ENCODE measurements around the gene KLK15. TPM values are rescaled to one million over a fixed set of nuclear protein-coding genes. Genes with fewer than 3 reads are reported as not detected.

The KLK15 gene
- total and polyA plus RNA-seq, 2 of the 8 experiments (the other 6 are each of a cell fraction or from before 2014, with no cell fraction given) = not detected

DNA sequence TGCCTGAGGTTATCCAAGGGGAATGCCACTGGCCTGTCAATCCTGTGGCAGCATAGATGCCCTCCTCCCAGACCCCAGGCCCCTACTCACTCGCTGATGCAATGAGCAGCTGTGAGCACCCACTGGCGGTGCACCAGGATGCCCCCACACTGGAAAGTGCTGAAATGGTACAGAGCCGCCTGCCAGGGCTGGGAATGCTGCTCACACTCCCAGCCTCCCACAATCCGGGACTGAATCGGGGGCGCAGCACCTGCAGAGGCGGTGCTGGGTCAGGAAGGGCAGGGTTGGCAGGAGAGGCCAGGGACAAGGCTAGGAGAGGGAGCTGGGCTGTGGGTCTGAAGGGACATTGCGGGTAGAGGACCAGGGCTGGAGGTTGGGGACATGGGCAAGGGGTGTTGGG lies 11.8 kb downstream of the KLK15 start:
- Histone ChIP-seq H3K4me2 (ENCODE audit: insufficient read depth in 1 of 2, low read depth in 2 of 2, low read length in 2 of 2) (peak overlapping the region; percentile 76 to 94; a peak in 1 of 4 replicates), H3K4me1 (replicated peaks in 1 of 4; ENCODE audit: control insufficient read depth in 3 of 4, insufficient read depth in 4 of 4, low read length in 3 of 4) (peaks cover 5 to 26% (median 20%) of the 10 kb centered on the region in 4 experiments), H2BK20ac (ENCODE audit: low read length) (no peak overlapping the region), H4K5ac (ENCODE audit: insufficient read length, low read depth, low read length) (no peak overlapping the region), H3K9me3 (ENCODE audit: insufficient read depth in 2 of 2, low read depth in 1 of 2, low read length in 1 of 2) (no peaks in the 10 kb centered on the region), H3K56ac (replicated peaks; ENCODE audit: insufficient read length, low read depth, low read length) (no peak overlapping the region), H3K9ac (replicated peaks in 1 of 4; ENCODE audit: extremely low read depth in 1 of 4, low read depth in 3 of 4, low read length in 3 of 4) (no peak overlapping the region), H4K91ac (replicated peaks; ENCODE audit: insufficient read length, low read length) (peak overlapping the region; percentile 65), H3K18ac (ENCODE audit: extremely low read depth, low read length) (peak overlapping the region; percentile 60; the same call in 1 of the 2 replicates), H3K4ac (replicated peaks; ENCODE audit: insufficient read length, low read depth, low read length) (peak overlapping the region; percentile 80), H4K20me1 (replicated peaks in 1 of 2; ENCODE audit: control insufficient read depth in 1 of 2, insufficient read depth in 2 of 2, low read length in 2 of 2) (peaks cover 0 to 2% of the 10 kb centered on the region in 2 experiments), H3K36me3 (ENCODE audit: control insufficient read depth in 2 of 4, insufficient read depth in 4 of 4, low read length in 3 of 4) (no peaks in the 10 kb centered on the region), H4K8ac (ENCODE audit: extremely low read depth, insufficient read depth, low read length) (no peak overlapping the region), H3K27ac (ENCODE audit: low read depth, low read length) (no peak overlapping the region), H2BK15ac (ENCODE audit: low read length) (peak overlapping the region; percentile 92; the same call in 1 of the 2 replicates), H3K23ac (ENCODE audit: insufficient read length) (no peak overlapping the region), H3K23me2 (ENCODE audit: low read depth, low read length) (peaks cover 22% of the 10 kb centered on the region), H2AFZ (ENCODE audit: low read length) (no peak overlapping the region), H2BK120ac (replicated peaks; ENCODE audit: low read depth, low read length) (no peak overlapping the region), H3K79me1 (ENCODE audit: low read depth, low read length) (no peaks in the 10 kb centered on the region), H3K14ac (ENCODE audit: insufficient read length) (no peak overlapping the region), H3K4me3 (ENCODE audit: extremely low read depth in 1 of 4, insufficient read depth in 2 of 4, low read depth in 3 of 4, low read length in 4 of 4) (no peak overlapping the region), H3K79me2 (ENCODE audit: control insufficient read depth in 1 of 2, insufficient read depth in 2 of 2, low read length in 2 of 2) (no peaks in the 10 kb centered on the region), H2BK5ac (ENCODE audit: low read depth, low read length) (no peak overlapping the region), H3K27me3 (replicated peaks in 1 of 4; ENCODE audit: control insufficient read depth in 3 of 4, extremely low read depth in 1 of 4, insufficient read depth in 3 of 4, low read length in 3 of 4) (peaks cover 9 to 37% (median 32%) of the 10 kb centered on the region in 4 experiments), H2AK5ac (ENCODE audit: low read depth, low read length) (0 out of 2 replicates have a peak overlapping the region, but pooled peaks have one; percentile 75), H2BK12ac (ENCODE audit: low read depth, low read length) (peak overlapping the region; percentile 90; the same call in 1 of the 2 replicates)
- 75% methylated on average over 8 of the region's 8 CpGs; no CpG with 5 or more reads in 1 of the 2 experiments for WGBS, 2 experiments (ENCODE audit: extremely low coverage in 1 of 2, insufficient coverage in 1 of 2, insufficient read length in 1 of 2, insufficient replicate concordance in 2 of 2, low coverage in 1 of 2, low lambda C conversion rate in 2 of 2, missing lambda C conversion rate in 1 of 2)
- FAIRE-seq (no peak), DNase-seq (ENCODE audit: low read depth in 1 of 2, low spot score in 2 of 2) (no peak)
- ChIA-PET POLR2A (ENCODE audit: partially characterized antibody) (interaction anchor here (0.6 to 14.4 kb wide), 4 partner anchors 8 to 51 kb away, joined by 3 to 275 read pairs (median 4); partner anchors contain the start of gene KLK2), CTCF (ENCODE audit: partially characterized antibody) (interaction anchor here (1.1 kb wide), 1 partner anchor 8 kb away, joined by 3 read pairs; no protein-coding TSS in a partner anchor)
- TF ChIP-seq CBX8 (IDR thresholded peaks at IDR 0.05; ENCODE audit: borderline replicate concordance, low read depth, low read length) = no peak
- TF ChIP-seq SIRT6 (IDR thresholded peaks at IDR 0.05; ENCODE audit: low read length) = no peak
- TF ChIP-seq CHD1 (IDR thresholded peaks at IDR 0.05; ENCODE audit: low read depth, low read length) = no peak
- TF ChIP-seq RXRA (IDR thresholded peaks at IDR 0.05; ENCODE audit: insufficient read depth, low read depth, low read length) = no peak
- no peak for TF ChIP-seq MAFK (IDR thresholded peaks at IDR 0.05; ENCODE audit: low read depth, low read length)
- TF ChIP-seq CTBP2 (IDR thresholded peaks at IDR 0.05; ENCODE audit: borderline replicate concordance, insufficient read depth, insufficient read length, low read length) = no peak
- no peak for TF ChIP-seq RNF2 (IDR thresholded peaks at IDR 0.05; ENCODE audit: borderline replicate concordance, low read depth, low read length, missing control alignments, poor library complexity, severe bottlenecking)
- no peak for TF ChIP-seq SP4 (IDR thresholded peaks at IDR 0.05; ENCODE audit: low read length)
- no peak for TF ChIP-seq RAD21 (IDR thresholded peaks at IDR 0.05 in 1 of 2, conservative IDR thresholded peaks at IDR 0.05 in 1 of 2; ENCODE audit: low read depth in 2 of 2, low read length in 2 of 2)
- no peak for TF ChIP-seq EP300 (IDR thresholded peaks at IDR 0.05; ENCODE audit: borderline replicate concordance in 1 of 2, low read depth in 2 of 2, low read length in 2 of 2)
- TF ChIP-seq E2F6 (IDR thresholded peaks at IDR 0.05) = no peak
- no peak for TF ChIP-seq BRCA1 (IDR thresholded peaks at IDR 0.05; ENCODE audit: low read depth, low read length)

All from H1 (cell line).